ENCODE results near the gene DCAF7. TPM values are rescaled to one million over a fixed set of nuclear protein-coding genes. Genes with fewer than 3 reads are reported as not detected.

DCAF7 gene
- total and polyA plus RNA-seq, 2 of the 4 experiments (the other 2 are of a cell fraction) = 40.9 to 52.8 TPM

GRCh38 chr17:63600569-63601438 is 50.5 kb downstream of the DCAF7 start, which contains the start of gene TACO1:
TSS of gene TACO1 (plus strand) at chr17:63600895. CDS start at chr17:63601084, 189 bp downstream.
- Histone ChIP-seq H3K14ac (replicated peaks; ENCODE audit: low read depth, low read length) (peak within 1 kb of the TSS; percentile 96), H4K20me1 (ENCODE audit: insufficient read depth, low read length) (no peaks in the 10 kb centered on the region), H2AFZ (replicated peaks; ENCODE audit: low read length, poor library complexity) (peak within 1 kb of the TSS; percentile 98), H4K91ac (ENCODE audit: insufficient read depth, low read depth, low read length) (peak within 1 kb of the TSS; percentile 67), H3K27me3 (ENCODE audit: control insufficient read depth, insufficient read depth, low read length) (no peaks in the 10 kb centered on the region), H3K9me3 (ENCODE audit: control insufficient read depth, insufficient read depth, low read length) (no peaks in the 10 kb centered on the region), H2BK5ac (ENCODE audit: low read depth, low read length, poor library complexity, severe bottlenecking) (peak within 1 kb of the TSS; percentile 96), H3K4me1 (ENCODE audit: control insufficient read depth, insufficient read depth, low read length) (peaks cover 8% of the 10 kb centered on the region), H3K9me1 (ENCODE audit: insufficient read depth, low read length) (0 out of 2 replicates have a peak, but pooled peaks cover 3% of the 10 kb centered on the region), H2BK15ac (ENCODE audit: low read depth, low read length) (peak within 1 kb of the TSS; percentile 17; the same call in 1 of the 3 replicates), H3K27ac (ENCODE audit: insufficient read depth, low read length) (peak within 1 kb of the TSS; percentile 66), H3K4me2 (ENCODE audit: low read depth, low read length) (peak within 1 kb of the TSS; percentile 98), H3K18ac (ENCODE audit: low read depth, low read length) (peak within 1 kb of the TSS; percentile 44; the same call in 1 of the 2 replicates), H3K36me3 (ENCODE audit: control insufficient read depth, insufficient read depth, low read length) (peaks cover 10% of the 10 kb centered on the region), H3K56ac (ENCODE audit: extremely low read depth, insufficient read depth, low read length) (peak within 1 kb of the TSS; percentile 85), H2AK5ac (ENCODE audit: low read depth, low read length) (peak within 1 kb of the TSS; percentile 63), H4K8ac (ENCODE audit: low read depth in 2 of 2, low read length in 2 of 2) (peak within 1 kb of the TSS; percentile 58 to 99), H3K4me3 (ENCODE audit: insufficient read depth, low read depth, low read length) (peak within 1 kb of the TSS; percentile 84), H2BK20ac (ENCODE audit: low read depth, low read length) (no peak within 1 kb of the TSS), H3K79me1 (ENCODE audit: low read depth in 1 of 2, low read length in 2 of 2) (peaks cover 9 to 32% of the 10 kb centered on the region in 2 experiments; a peak in 2 of 4 replicates), H3K23ac (ENCODE audit: low read depth, low read length) (peak within 1 kb of the TSS; percentile 96), H2AK9ac (replicated peaks; ENCODE audit: low read depth, low read length, poor library complexity) (peak within 1 kb of the TSS; percentile 97), H2BK120ac (ENCODE audit: low read depth, low read length) (peak within 1 kb of the TSS; percentile 67), H4K5ac (ENCODE audit: low read depth, low read length) (peak within 1 kb of the TSS; percentile 87), H3K9ac (ENCODE audit: low read depth, low read length) (peak within 1 kb of the TSS; percentile 84), H3K4ac (ENCODE audit: low read depth, low read length) (peak within 1 kb of the TSS; percentile 87)
- ATAC-seq (ENCODE audit: low read depth) (peak; percentile 99), DNase-seq (peak; percentile 83)
- TSS peak; percentile 62 for BruUV-seq (replicated peaks)
- dilution Hi-C loops (cut with HindIII; ENCODE audit: low sequenced_read_pairs, unreplicated experiment) = no loop called here
- CTCF ChIA-PET = no interaction called here
- WGBS, 2 experiments (ENCODE audit: extremely low coverage in 2 of 2, insufficient read length in 1 of 2) = 1% methylated on average over 49 of the region's 61 CpGs; no CpG with 5 or more reads in 1 of the 2 experiments
- in situ Hi-C loops (cut with MboI; ENCODE audit: low sequenced_read_pairs) = no loop called here
- intact Hi-C loops (cut with micrococcal nuclease) = no loop called here
- POLR2A ChIA-PET (ENCODE audit: unreplicated experiment) = no interaction called here
- TF ChIP-seq SMC3 (IDR thresholded peaks at IDR 0.05; ENCODE audit: low read depth, low read length) (0 out of 2 replicates have a peak, but pooled peaks have one; percentile 10), RAD21 (IDR thresholded peaks at IDR 0.05; ENCODE audit: low read length) (0 out of 2 replicates have a peak, but pooled peaks have one; percentile 17), BHLHE40 (IDR thresholded peaks at IDR 0.05; ENCODE audit: low read depth, low read length) (peak; percentile 33; the same call in 1 of the 2 replicates), USF2 (IDR thresholded peaks at IDR 0.05; ENCODE audit: low read depth, low read length) (no peak), FOS (IDR thresholded peaks at IDR 0.05; ENCODE audit: low read depth, low read length) (no peak), MAZ (IDR thresholded peaks at IDR 0.05; ENCODE audit: borderline replicate concordance, low read depth, low read length) (peak; percentile 59; the same call in 1 of the 2 replicates), MAFK (IDR thresholded peaks at IDR 0.05; ENCODE audit: low read depth, low read length) (no peak), CEBPB (IDR thresholded peaks at IDR 0.05; ENCODE audit: low read depth, low read length) (no peak), RFX5 (IDR thresholded peaks at IDR 0.05; ENCODE audit: low read depth, low read length) (no peak), NFE2L2 (IDR thresholded peaks at IDR 0.05; ENCODE audit: low read depth, low read length) (no peak), CTCF (conservative IDR thresholded peaks at IDR 0.05; ENCODE audit: low read depth, low read length) (no peak), ELK1 (IDR thresholded peaks at IDR 0.05; ENCODE audit: borderline replicate concordance, low read depth, low read length) (no peak), CHD1 (IDR thresholded peaks at IDR 0.05; ENCODE audit: low read depth, low read length) (no peak)

All from IMR-90 (cell line).